ENCODE measurements around the gene FHIT. TPM values are rescaled to one million over a fixed set of nuclear protein-coding genes. Genes with fewer than 3 reads are reported as not detected.

FHIT gene
- total RNA-seq, 4 donors from 2014 or later = 3.2 to 10.9 (median 6.4) TPM

GRCh38 chr3:60313951-60314461, 937.2 kb downstream of the FHIT start:
- no peak for ATAC-seq (ENCODE audit: low FRiP score)
- DNase-seq (ENCODE audit: low spot score) = no peak
- TF ChIP-seq, protein P1, sequence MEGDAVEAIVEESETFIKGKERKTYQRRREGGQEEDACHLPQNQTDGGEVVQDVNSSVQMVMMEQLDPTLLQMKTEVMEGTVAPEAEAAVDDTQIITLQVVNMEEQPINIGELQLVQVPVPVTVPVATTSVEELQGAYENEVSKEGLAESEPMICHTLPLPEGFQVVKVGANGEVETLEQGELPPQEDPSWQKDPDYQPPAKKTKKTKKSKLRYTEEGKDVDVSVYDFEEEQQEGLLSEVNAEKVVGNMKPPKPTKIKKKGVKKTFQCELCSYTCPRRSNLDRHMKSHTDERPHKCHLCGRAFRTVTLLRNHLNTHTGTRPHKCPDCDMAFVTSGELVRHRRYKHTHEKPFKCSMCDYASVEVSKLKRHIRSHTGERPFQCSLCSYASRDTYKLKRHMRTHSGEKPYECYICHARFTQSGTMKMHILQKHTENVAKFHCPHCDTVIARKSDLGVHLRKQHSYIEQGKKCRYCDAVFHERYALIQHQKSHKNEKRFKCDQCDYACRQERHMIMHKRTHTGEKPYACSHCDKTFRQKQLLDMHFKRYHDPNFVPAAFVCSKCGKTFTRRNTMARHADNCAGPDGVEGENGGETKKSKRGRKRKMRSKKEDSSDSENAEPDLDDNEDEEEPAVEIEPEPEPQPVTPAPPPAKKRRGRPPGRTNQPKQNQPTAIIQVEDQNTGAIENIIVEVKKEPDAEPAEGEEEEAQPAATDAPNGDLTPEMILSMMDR (IDR thresholded peaks at IDR 0.05) = no peak

- TF ChIP-seq, protein P1 (IDR thresholded peaks at IDR 0.05) = no peak
- ATAC-seq (ENCODE audit: low FRiP score) = no peak
- DNase-seq (ENCODE audit: low spot score) = no peak
Observed at GRCh38 chr3:60313231-60313798, 937.9 kb downstream of the FHIT start.

DNA sequence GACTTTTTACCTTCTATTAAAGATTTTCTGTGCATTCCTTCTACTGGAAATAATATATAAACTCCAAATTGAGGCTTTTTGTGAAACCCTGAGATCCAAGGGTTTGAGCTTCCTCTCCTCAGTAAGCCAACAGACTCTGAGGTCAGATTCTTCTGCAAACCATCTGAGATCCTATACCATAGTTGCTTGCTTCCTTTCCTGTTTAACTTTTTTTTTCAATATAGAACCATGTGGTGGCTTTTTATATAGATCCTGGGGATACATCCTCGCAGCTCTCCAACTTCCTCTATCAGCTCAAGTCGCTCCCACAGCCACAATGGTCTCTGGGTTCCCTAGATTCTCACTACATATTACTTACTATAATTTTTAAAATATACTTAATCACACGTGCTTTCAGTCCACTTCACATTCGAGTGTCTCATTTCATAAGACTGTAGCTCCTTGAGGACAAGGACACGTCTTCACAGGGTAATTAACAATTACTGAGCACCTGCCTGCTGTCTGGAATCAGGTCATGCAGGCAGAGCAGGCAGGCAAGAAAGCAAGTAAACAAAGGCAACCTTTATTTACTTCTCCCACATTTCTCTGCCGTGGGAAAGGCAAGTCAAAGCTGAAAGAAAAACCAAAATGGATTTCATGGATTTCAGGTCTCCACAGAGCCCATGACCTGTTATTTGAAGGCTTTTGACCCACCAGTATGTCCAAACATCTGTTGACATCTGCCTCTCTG, 941.5 kb downstream of the FHIT start:
- DNase-seq (ENCODE audit: low spot score) (no peak), ATAC-seq (ENCODE audit: low FRiP score) (no peak)
- TF ChIP-seq, protein P1 (IDR thresholded peaks at IDR 0.05) = no peak

- DNase-seq (ENCODE audit: low spot score) = no peak
- ATAC-seq (ENCODE audit: low FRiP score) = no peak
- TF ChIP-seq, protein P1 (IDR thresholded peaks at IDR 0.05) = no peak
Observed at GRCh38 chr3:60308808-60309207, 942.4 kb downstream of the FHIT start.

DNA sequence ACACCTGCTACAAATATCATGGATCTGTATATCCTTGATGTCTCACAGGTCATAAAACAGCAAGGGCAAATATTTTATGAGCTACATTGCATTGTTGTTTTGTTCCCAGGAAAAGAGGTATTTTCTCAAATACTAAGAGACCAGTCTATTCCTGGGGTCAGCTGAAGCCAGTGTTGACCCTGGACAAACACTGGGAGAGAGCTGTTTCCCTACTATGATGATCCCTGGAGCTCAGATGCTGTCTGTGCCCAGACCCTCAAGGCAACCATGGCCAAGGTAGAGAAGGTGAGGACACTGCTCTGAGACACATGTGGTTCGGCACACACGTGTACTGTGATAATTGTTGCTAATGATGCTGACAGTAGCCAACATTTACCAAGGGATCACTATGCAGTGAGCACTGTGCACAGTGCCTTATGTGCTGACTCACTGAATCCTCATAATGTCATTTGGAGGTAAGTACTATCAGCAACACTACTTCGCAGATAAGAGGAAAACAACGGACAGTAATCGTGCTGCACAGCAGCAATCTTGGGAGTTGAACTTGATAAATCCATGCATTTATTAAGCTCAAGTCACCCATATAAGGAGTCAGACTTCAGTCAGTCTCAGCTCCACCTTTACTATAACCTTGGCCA, 943.6 kb downstream of the FHIT start:
- DNase-seq (ENCODE audit: low spot score) = no peak
- TF ChIP-seq, protein P1 (IDR thresholded peaks at IDR 0.05) = no peak
- no peak for ATAC-seq (ENCODE audit: low FRiP score)

GRCh38 chr3:60304112-60304511, 947.1 kb downstream of the FHIT start:
- no peak for DNase-seq (ENCODE audit: low spot score)
- TF ChIP-seq, protein P1 (IDR thresholded peaks at IDR 0.05) = no peak
- no peak for ATAC-seq (ENCODE audit: low FRiP score)

Measured in omental fat pad (tissue), 4 donors.